Breast epithelium (tissue), 4 donors: ENCODE results near the gene LMTK2. TPM values are rescaled to one million over a fixed set of nuclear protein-coding genes. Genes with fewer than 3 reads are reported as not detected.

Experiments used
- DNase-seq, 2 donors: peaks; one replicate each; pipeline ENCODE4 v3.0.0-alpha.2; 2019; ENCODE audit warnings: low spot score in 2 of 2
- H3K27ac ChIP-seq, 2 donors: fragments of 200-600 bp; sonication (generic) in 1 of 2; one replicate each; pipeline ENCODE4 v1.5.1; 2016 to 2019; ENCODE audit warnings: mild to moderate bottlenecking in 1 of 2
- H3K27me3 ChIP-seq, 2 donors: fragments of 200-600 bp; sonication (generic) in 1 of 2; one replicate each; pipeline versions ENCODE4 v1.5.1 to v1.6.0; 2017 to 2019; ENCODE audit warnings: control low read depth in 1 of 2, mild to moderate bottlenecking in 1 of 2
- H3K36me3 ChIP-seq: fragments of 200-600 bp; one replicate; pipeline ENCODE4 v1.5.1; 2019
- H3K4me1 ChIP-seq, 2 donors: fragments of 200-600 bp; sonication (generic); one replicate each; pipeline ENCODE4 v1.5.1; 2016 to 2019; ENCODE audit warnings: control low read depth in 1 of 2
- H3K4me3 ChIP-seq, 3 donors: fragments of 200-600 bp; sonication (generic); 1 replicate in 2 of 3; 2 replicates in 1 of 3; pipeline ENCODE4 v1.5.1; 2016 to 2019; ENCODE audit warnings: mild to moderate bottlenecking in 3 of 3, moderate library complexity in 2 of 3
- H3K9me3 ChIP-seq, 2 donors: fragments of 200-600 bp; sonication (generic) in 1 of 2; one replicate each; pipeline ENCODE4 v1.5.1; 2016 to 2019; ENCODE audit warnings: control low read depth in 1 of 2
- POLR2A ChIP-seq: fragments of 450-650 bp; IDR thresholded peaks from one replicate; pipeline ENCODE4 v1.6.1; 2016; ENCODE audit warnings: antibody characterized with exemption, mild to moderate bottlenecking, moderate library complexity
- POLR2AphosphoS5 ChIP-seq, 3 donors: sonication (generic); formaldehyde crosslinking; IDR thresholded peaks; one replicate each; pipeline ENCODE4 v1.6.1; 2017; ENCODE audit warnings: antibody characterized with exemption in 3 of 3
- intact Hi-C: fragments of 100-400 bp; cut with DNase I; formaldehyde crosslinking; loops from one replicate; pipeline ENCODE4 v1.15.1; 2023; ENCODE audit warnings: low total_unique reads
- total RNA-seq, 3 donors: library from RNA; depleted of rRNA; stranded (reverse); fragments of >200 nt; gene quantifications; one replicate each; pipeline ENCODE4 v1.1.0, GENCODE V29; 2016
- TF ChIP-seq, protein P1 (sequence below), 3 donors: fragments of 450-650 bp; IDR thresholded peaks; one replicate each; pipeline ENCODE4 v1.5.1; 2016 to 2017; ENCODE audit warnings: antibody characterized with exemption in 3 of 3, mild to moderate bottlenecking in 3 of 3, moderate library complexity in 3 of 3

The LMTK2 gene
- total RNA-seq, 3 donors from 2014 or later: 9.4 to 16.7 (median 14.1) TPM

DNA sequence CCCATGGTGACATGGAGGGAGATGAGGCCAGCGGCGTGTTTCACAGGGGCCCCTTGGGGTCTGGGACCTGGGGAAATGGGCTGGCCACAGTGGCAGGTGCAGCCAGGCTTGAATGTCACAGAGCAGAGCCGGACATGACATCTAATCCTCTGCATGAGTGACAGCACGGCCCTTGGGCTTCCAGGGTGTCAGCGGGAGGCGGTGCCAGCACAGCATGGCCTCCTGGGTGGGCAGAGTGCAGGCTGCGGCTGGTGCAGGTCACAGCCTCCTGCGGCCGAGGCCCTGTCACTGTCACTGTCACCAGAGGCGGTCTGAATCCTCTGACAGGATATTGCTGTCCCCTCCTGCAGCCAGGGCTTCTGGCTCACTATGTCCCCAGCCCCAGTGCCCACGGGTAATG lies 122.8 kb downstream of the LMTK2 start:
- no peaks in the 10 kb centered on the region for H3K4me1 ChIP-seq
- H3K9me3 ChIP-seq: no peaks in the 10 kb centered on the region
- H3K27me3 ChIP-seq: no peaks in the 10 kb centered on the region
- H3K27ac ChIP-seq: no peak overlapping the region
- no peak overlapping the region for H3K4me3 ChIP-seq
- no peak for DNase-seq
- intact Hi-C loops: no loop called here
- no peaks in the 10 kb centered on the region for H3K36me3 ChIP-seq
- TF ChIP-seq, protein P1, sequence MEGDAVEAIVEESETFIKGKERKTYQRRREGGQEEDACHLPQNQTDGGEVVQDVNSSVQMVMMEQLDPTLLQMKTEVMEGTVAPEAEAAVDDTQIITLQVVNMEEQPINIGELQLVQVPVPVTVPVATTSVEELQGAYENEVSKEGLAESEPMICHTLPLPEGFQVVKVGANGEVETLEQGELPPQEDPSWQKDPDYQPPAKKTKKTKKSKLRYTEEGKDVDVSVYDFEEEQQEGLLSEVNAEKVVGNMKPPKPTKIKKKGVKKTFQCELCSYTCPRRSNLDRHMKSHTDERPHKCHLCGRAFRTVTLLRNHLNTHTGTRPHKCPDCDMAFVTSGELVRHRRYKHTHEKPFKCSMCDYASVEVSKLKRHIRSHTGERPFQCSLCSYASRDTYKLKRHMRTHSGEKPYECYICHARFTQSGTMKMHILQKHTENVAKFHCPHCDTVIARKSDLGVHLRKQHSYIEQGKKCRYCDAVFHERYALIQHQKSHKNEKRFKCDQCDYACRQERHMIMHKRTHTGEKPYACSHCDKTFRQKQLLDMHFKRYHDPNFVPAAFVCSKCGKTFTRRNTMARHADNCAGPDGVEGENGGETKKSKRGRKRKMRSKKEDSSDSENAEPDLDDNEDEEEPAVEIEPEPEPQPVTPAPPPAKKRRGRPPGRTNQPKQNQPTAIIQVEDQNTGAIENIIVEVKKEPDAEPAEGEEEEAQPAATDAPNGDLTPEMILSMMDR (IDR thresholded peaks at IDR 0.05): no peak
- TF ChIP-seq POLR2A: no peak
- no peak for TF ChIP-seq POLR2AphosphoS5 (IDR thresholded peaks at IDR 0.05)

DNA sequence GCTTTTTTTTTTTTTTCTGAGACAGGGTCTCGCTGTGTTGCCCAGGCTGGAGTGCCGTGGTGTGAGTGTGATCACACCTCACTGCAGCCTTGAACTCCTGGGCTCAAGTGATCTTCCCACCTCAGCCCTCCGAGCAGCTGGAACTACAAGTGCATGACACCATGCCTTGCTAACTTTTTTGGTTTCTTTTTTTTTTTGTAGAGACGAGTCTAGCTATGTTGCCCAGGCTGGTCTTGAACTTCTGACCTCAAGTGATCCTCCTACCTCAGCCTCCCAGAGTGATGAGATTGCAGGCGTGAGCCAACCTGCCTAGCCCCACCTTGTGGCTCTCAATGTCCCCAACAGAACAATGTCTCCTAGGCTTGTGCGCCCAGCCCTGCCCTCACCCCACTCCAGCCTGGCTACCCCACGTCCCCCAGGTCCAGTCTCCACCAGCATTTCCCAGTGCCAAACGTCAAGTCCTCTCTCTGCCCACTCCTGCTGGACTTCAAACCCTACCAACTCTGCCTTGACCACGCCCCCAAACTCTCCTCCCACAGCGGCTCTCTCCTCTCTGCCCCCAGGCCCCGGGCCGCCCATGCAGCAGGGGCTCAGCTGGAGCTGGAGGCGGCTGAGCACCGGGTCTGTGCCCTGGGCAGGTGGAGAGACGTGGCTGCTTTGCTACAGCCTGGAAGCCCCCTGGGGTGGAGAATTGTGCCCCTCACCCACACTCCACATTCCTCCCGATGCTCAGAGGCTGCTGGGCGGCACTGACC lies 123.5 kb downstream of the LMTK2 start:
- intact Hi-C loops: no loop called here
- Histone ChIP-seq H3K4me1 (no peaks in the 10 kb centered on the region), H3K36me3 (no peaks in the 10 kb centered on the region), H3K9me3 (no peaks in the 10 kb centered on the region), H3K27me3 (no peaks in the 10 kb centered on the region), H3K27ac (no peak overlapping the region), H3K4me3 (no peak overlapping the region)
- no peak for TF ChIP-seq POLR2AphosphoS5 (IDR thresholded peaks at IDR 0.05)
- no peak for DNase-seq

DNA sequence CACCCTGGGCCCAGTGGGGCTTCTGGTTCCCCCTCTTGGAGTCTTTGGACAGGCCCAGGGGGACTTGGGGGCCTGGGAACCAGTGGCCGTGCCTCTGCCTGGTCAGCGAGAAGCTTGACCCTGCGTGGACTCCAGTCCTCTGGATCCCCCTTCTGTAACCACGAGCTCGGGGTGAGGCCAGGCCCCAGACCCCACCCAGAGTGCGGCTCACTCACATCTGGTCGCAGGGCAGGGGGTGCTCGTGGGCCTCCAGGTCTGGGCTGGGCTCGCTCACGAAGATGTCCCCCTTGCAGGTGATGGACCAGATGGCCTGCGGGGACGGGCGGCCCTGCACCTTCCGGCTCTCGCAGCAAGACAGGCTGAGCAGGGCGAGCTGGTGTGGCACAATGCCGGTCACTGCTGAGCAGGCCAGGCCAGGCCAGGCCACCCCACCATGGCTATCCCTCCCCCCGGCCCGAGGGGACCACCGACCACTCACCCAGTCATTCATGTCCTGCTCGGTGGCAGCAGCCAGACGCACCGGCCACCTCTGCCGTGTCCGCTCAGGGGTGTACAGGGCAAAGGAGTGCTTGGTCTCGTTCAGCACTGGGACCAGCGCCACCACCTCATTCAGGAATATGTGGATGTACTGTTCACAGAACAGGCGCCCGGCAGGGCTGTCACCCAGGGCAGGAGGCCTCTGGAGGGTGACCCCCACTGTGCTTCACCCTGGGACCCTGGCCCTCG lies 124.2 kb downstream of the LMTK2 start:
- Histone ChIP-seq H3K4me3 (no peak overlapping the region), H3K36me3 (no peaks in the 10 kb centered on the region), H3K27ac (no peak overlapping the region), H3K27me3 (no peaks in the 10 kb centered on the region), H3K4me1 (no peaks in the 10 kb centered on the region), H3K9me3 (no peaks in the 10 kb centered on the region)
- TF ChIP-seq POLR2AphosphoS5 (IDR thresholded peaks at IDR 0.05) (no peak), POLR2A (no peak)
- TF ChIP-seq, protein P1 (IDR thresholded peaks at IDR 0.05): no peak
- intact Hi-C loops: no loop called here
- DNase-seq: no peak

DNA sequence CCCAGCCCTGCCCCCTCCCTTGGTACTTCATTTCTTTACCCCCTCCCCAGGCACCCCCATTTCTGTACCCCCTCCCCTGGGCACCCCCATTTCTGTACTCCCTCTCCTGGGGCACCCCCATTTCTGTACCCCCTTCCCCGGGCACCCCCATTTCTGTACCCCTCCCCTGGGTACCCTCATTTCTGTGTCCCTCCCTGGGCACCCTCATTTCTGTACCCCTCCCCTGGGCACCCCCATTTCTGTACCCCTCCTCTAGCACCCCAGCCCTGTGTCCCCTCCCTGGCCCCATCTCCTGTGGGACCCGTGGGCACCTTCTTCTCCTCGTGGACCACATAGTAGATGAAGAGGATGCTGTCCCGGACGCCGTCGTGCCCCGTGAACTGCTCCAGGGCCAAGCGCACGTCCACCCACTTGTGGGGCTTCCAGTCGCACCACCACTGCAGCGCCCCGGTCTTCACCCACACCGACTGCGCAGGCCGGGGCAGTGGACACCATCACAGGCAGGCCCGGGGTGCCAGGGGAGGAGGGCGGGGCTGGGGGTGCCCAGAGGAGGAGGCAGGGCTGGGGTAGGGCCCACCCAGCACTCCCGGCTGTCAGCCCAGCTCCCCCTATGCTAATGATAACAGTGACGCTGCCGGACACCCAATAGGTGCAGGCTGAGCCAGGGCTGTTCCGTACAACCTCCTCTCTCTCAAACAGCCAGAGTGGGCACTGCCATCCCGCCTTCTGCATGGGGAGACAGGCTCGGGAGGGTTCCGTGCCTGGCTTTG lies 125.0 kb downstream of the LMTK2 start:
- H3K27ac ChIP-seq: no peak overlapping the region
- TF ChIP-seq POLR2A: no peak
- TF ChIP-seq, protein P1 (IDR thresholded peaks at IDR 0.05): no peak
- TF ChIP-seq POLR2AphosphoS5 (IDR thresholded peaks at IDR 0.05): no peak
- intact Hi-C loops: no loop called here
- no peak overlapping the region for H3K4me3 ChIP-seq
- H3K27me3 ChIP-seq: no peaks in the 10 kb centered on the region
- H3K36me3 ChIP-seq: no peaks in the 10 kb centered on the region
- DNase-seq: no peak
- H3K4me1 ChIP-seq: no peaks in the 10 kb centered on the region
- no peaks in the 10 kb centered on the region for H3K9me3 ChIP-seq

DNA sequence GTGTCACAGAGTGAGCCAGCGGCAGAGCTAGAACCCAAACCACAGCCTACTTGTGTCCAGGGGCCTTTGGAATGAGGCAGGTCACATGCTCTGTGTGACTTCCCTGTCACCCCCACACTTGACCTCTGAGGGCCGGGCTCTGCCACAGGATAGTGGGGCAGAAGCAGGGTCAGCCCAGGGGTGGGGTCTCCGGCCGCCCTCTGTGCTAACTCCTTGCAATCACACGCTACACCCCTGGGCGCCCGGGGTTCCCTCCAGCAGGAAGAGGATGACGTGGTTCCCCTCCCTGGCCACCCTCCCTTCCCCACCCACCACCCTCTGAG lies 125.6 kb downstream of the LMTK2 start:
- Histone ChIP-seq H3K27me3 (no peaks in the 10 kb centered on the region), H3K9me3 (no peaks in the 10 kb centered on the region), H3K4me3 (no peak overlapping the region), H3K4me1 (no peaks in the 10 kb centered on the region), H3K36me3 (no peaks in the 10 kb centered on the region), H3K27ac (no peak overlapping the region)
- no peak for TF ChIP-seq POLR2A
- TF ChIP-seq, protein P1 (IDR thresholded peaks at IDR 0.05): no peak
- TF ChIP-seq POLR2AphosphoS5 (IDR thresholded peaks at IDR 0.05): no peak
- no peak for DNase-seq
- intact Hi-C loops: no loop called here
